ENCODE data around the gene EFHD2.
"Not testable (repeated sequence)": the region's sequence is repeated elsewhere in the genome, so short reads cannot be mapped to it uniquely, and the experiment has no call there.

Gene EFHD2

DNA sequence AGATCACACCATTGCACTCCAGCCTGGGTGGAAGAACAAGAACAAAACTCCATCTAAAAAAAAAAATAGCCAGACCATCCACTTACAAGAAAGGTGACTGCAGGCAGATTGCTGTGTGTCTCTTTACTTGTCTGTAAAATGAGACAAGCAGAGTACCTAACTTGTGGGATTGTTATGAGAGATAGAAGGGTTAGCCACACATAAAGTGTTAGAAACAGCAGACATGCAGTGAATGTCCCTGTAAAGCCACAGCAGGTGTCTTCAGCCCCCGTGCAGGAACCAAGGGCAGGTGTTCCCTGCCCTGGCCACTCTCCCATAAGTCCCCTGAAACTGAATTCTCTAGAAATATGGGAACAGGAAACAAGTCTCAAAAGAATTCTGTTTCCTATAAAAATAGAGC is 40.8 kb upstream of the EFHD2 start:
- no peak overlapping the region for H3K27ac Mint-ChIP-seq
- no peaks in the 10 kb centered on the region for H3K9me3 Mint-ChIP-seq
- H3K27me3 Mint-ChIP-seq (ENCODE audit: low read depth, poor library complexity), result peaks cover 6% of the 10 kb centered on the region
- DNase-seq, result no peak
- peaks cover 29% of the 10 kb centered on the region for H3K4me1 Mint-ChIP-seq
- H3K36me3 Mint-ChIP-seq (ENCODE audit: low read depth), result no peaks in the 10 kb centered on the region
- H3K4me3 Mint-ChIP-seq, result no peak overlapping the region
- TF ChIP-seq CTCF (IDR thresholded peaks at IDR 0.05), result no peak

- no peak for DNase-seq
- Mint-ChIP-seq H3K27ac (no peak overlapping the region), H3K9me3 (no peaks in the 10 kb centered on the region), H3K4me1 (peaks cover 22% of the 10 kb centered on the region), H3K4me3 (no peak overlapping the region), H3K27me3 (ENCODE audit: low read depth, poor library complexity) (peaks cover 6% of the 10 kb centered on the region), H3K36me3 (ENCODE audit: low read depth) (no peaks in the 10 kb centered on the region)
- no peak for TF ChIP-seq CTCF (IDR thresholded peaks at IDR 0.05)
These were observed 39.4 kb upstream of the EFHD2 start for GRCh38 chr1:15370268-15370667.

- H3K27me3 Mint-ChIP-seq (ENCODE audit: low read depth, poor library complexity), result peaks cover 6% of the 10 kb centered on the region
- peaks cover 22% of the 10 kb centered on the region for H3K4me1 Mint-ChIP-seq
- TF ChIP-seq CTCF (IDR thresholded peaks at IDR 0.05), result no peak
- no peaks in the 10 kb centered on the region for H3K36me3 Mint-ChIP-seq (ENCODE audit: low read depth)
- no peaks in the 10 kb centered on the region for H3K9me3 Mint-ChIP-seq
- H3K27ac Mint-ChIP-seq, result no peak overlapping the region
- H3K4me3 Mint-ChIP-seq, result no peak overlapping the region
- DNase-seq, result no peak
These were observed 38.7 kb upstream of the EFHD2 start for GRCh38 chr1:15370781-15371520.

GRCh38 chr1:15371610-15372545 is 37.8 kb upstream of the EFHD2 start:
- Mint-ChIP-seq H3K27me3 (ENCODE audit: low read depth, poor library complexity) (peaks cover 10% of the 10 kb centered on the region), H3K4me1 (peaks cover 18% of the 10 kb centered on the region), H3K27ac (peak overlapping the region; percentile 15), H3K9me3 (no peaks in the 10 kb centered on the region), H3K36me3 (ENCODE audit: low read depth) (no peaks in the 10 kb centered on the region), H3K4me3 (no peak overlapping the region)
- no peak for TF ChIP-seq CTCF (IDR thresholded peaks at IDR 0.05)
- DNase-seq, result no peak

- H3K27ac Mint-ChIP-seq, result no peak overlapping the region
- H3K36me3 Mint-ChIP-seq (ENCODE audit: low read depth), result no peaks in the 10 kb centered on the region
- TF ChIP-seq CTCF (IDR thresholded peaks at IDR 0.05), result no peak
- no peak for DNase-seq
- H3K9me3 Mint-ChIP-seq, result no peaks in the 10 kb centered on the region
- peaks cover 39% of the 10 kb centered on the region for H3K4me1 Mint-ChIP-seq
- H3K27me3 Mint-ChIP-seq (ENCODE audit: low read depth, poor library complexity), result peaks cover 10% of the 10 kb centered on the region
- no peak overlapping the region for H3K4me3 Mint-ChIP-seq
These were observed 31.0 kb upstream of the EFHD2 start for GRCh38 chr1:15378729-15379128.

DNA sequence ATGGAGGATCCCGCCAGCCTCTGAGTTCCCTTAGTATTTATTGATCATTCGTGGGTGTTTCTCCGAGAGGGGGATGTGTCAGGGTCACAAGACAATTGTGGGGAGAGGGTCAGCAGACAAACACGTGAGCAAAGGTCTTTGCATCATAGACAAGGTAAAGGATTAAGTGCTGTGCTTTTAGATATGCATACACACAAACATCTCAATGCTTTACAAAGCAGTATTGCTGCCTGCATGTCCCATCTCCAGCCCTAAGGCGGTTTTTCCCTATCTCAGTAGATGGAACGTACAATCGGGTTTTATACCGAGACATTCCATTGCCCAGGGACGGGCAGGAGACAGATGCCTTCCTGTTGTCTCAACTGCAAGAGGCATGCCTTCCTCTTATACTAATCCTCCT is 30.5 kb upstream of the EFHD2 start:
- H3K4me3 Mint-ChIP-seq; H3K36me3 Mint-ChIP-seq (ENCODE audit: low read depth); H3K27ac Mint-ChIP-seq; DNase-seq; H3K9me3 Mint-ChIP-seq: not testable (repeated sequence)
- H3K4me1 Mint-ChIP-seq, result peaks cover 42% of the 10 kb centered on the region
- H3K27me3 Mint-ChIP-seq (ENCODE audit: low read depth, poor library complexity), result peaks cover 10% of the 10 kb centered on the region
